WTC11 (cell line): Measurements from ENCODE around the gene COL4A6. TPM values are rescaled to one million over a fixed set of nuclear protein-coding genes. Genes with fewer than 3 reads are reported as not detected.

Experiments used
- ATAC-seq: fragments of 200-7000 bp; cut with Tn5 transposase; 2 replicates; pipeline ENCODE4 v1.10.0; 2021; ENCODE audit warnings: mild to moderate bottlenecking, moderate library complexity
- CTCF ChIA-PET: fragments of 300-600 bp; sonication (Branson Sonifier 250); formaldehyde crosslinking; loops from one replicate; lab custom pipeline; 2021; ENCODE audit warnings: antibody characterized with exemption; lab: Charles Lee
- POLR2A ChIA-PET: fragments of 350-600 bp; sonication (Branson Sonifier 250); formaldehyde crosslinking; loops from one replicate; lab custom pipeline; 2021; ENCODE audit warnings: antibody characterized with exemption; lab: Charles Lee
- DNase-seq: peaks from one replicate; pipeline ENCODE4 v3.0.0; 2021; ENCODE audit warnings: low spot score
- H3K27ac Mint-ChIP-seq: 2 replicates; pipeline ENCODE4 v1.8.0; 2021; ENCODE audit warnings: mixed read lengths
- H3K27me3 Mint-ChIP-seq: 2 replicates; pipeline ENCODE4 v1.8.0; 2021; ENCODE audit warnings: low read depth, mild to moderate bottlenecking, moderate library complexity, mixed read lengths
- H3K36me3 Mint-ChIP-seq: 2 replicates; pipeline ENCODE4 v1.8.0; 2021; ENCODE audit warnings: mixed read lengths
- H3K4me1 Mint-ChIP-seq: 2 replicates; pipeline ENCODE4 v1.8.0; 2022; ENCODE audit warnings: mixed read lengths
- H3K4me3 Mint-ChIP-seq: 2 replicates; pipeline ENCODE4 v1.8.0; 2021; ENCODE audit warnings: mild to moderate bottlenecking, moderate library complexity, mixed read lengths
- H3K9me3 Mint-ChIP-seq: 2 replicates; pipeline ENCODE4 v1.8.0; 2021; ENCODE audit warnings: mixed read lengths
- AFF4 ChIP-seq: sonication (generic); formaldehyde crosslinking; IDR thresholded peaks from 2 replicates; pipeline ENCODE4 v1.8.1; 2023; ENCODE audit warnings: mild to moderate bottlenecking, missing genetic modification reagents, borderline replicate concordance
- ATF1 ChIP-seq: sonication (generic); formaldehyde crosslinking; IDR thresholded peaks from 2 replicates; pipeline ENCODE4 v1.8.1; 2023; ENCODE audit warnings: mild to moderate bottlenecking, moderate library complexity, missing genetic modification reagents
- ATF6 ChIP-seq: sonication (generic); formaldehyde crosslinking; IDR thresholded peaks from 2 replicates; pipeline ENCODE4 v1.8.1; 2023; ENCODE audit warnings: mild to moderate bottlenecking, missing genetic modification reagents
- ETV6 ChIP-seq: sonication (generic); formaldehyde crosslinking; IDR thresholded peaks from 2 replicates; pipeline ENCODE4 v1.8.1; 2022; ENCODE audit warnings: mild to moderate bottlenecking, missing genetic modification reagents
- FOXP1 ChIP-seq: sonication (generic); formaldehyde crosslinking; IDR thresholded peaks from 2 replicates; pipeline ENCODE4 v1.8.0; 2022; ENCODE audit warnings: missing genetic modification reagents, mild to moderate bottlenecking, moderate library complexity, borderline replicate concordance
- GABPB1 ChIP-seq: sonication (generic); formaldehyde crosslinking; IDR thresholded peaks from 2 replicates; pipeline ENCODE4 v1.8.1; 2023; ENCODE audit warnings: mild to moderate bottlenecking, missing genetic modification reagents
- IRF2 ChIP-seq: sonication (generic); formaldehyde crosslinking; IDR thresholded peaks from 2 replicates; pipeline ENCODE4 v1.8.0; 2022; ENCODE audit warnings: low read depth, missing genetic modification reagents, borderline replicate concordance
- JAZF1 ChIP-seq: fragments of 250-450 bp; sonication (Bioruptor Pico); IDR thresholded peaks from 2 replicates; pipeline ENCODE4 v1.9.0; 2021; ENCODE audit warnings: moderate library complexity, mild to moderate bottlenecking, inconsistent platforms
- NFYB ChIP-seq: sonication (generic); formaldehyde crosslinking; conservative IDR thresholded peaks from 2 replicates; pipeline ENCODE4 v1.8.0; 2022; ENCODE audit warnings: low read depth, missing genetic modification reagents
- NR3C1 ChIP-seq: sonication (generic); formaldehyde crosslinking; conservative IDR thresholded peaks from 2 replicates; pipeline ENCODE4 v1.8.1; 2023; ENCODE audit warnings: low read depth, mild to moderate bottlenecking, missing genetic modification reagents
- PRDM15 ChIP-seq: sonication (generic); formaldehyde crosslinking; IDR thresholded peaks from 2 replicates; pipeline ENCODE4 v1.8.0; 2022; ENCODE audit warnings: missing genetic modification reagents
- PRRX2 ChIP-seq: fragments of 250-450 bp; sonication (Bioruptor Pico); IDR thresholded peaks from 2 replicates; pipeline ENCODE4 v1.8.0; 2021; ENCODE audit warnings: mild to moderate bottlenecking
- RELA ChIP-seq: sonication (generic); formaldehyde crosslinking; IDR thresholded peaks from 2 replicates; pipeline ENCODE4 v1.8.1; 2022; ENCODE audit warnings: missing genetic modification reagents, mild to moderate bottlenecking, borderline replicate concordance
- SOX15 ChIP-seq: fragments of 250-450 bp; sonication (Bioruptor Pico); IDR thresholded peaks from 2 replicates; pipeline ENCODE4 v1.9.0; 2021; ENCODE audit warnings: mild to moderate bottlenecking
- TEAD1 ChIP-seq: sonication (generic); formaldehyde crosslinking; IDR thresholded peaks from 2 replicates; pipeline ENCODE4 v1.8.0; 2022; ENCODE audit warnings: mild to moderate bottlenecking, missing genetic modification reagents
- ZBTB21 ChIP-seq: sonication (generic); formaldehyde crosslinking; IDR thresholded peaks from 2 replicates; pipeline ENCODE4 v1.8.1; 2023; ENCODE audit warnings: mild to moderate bottlenecking, missing genetic modification reagents, borderline replicate concordance
- ZBTB43 ChIP-seq: sonication (generic); formaldehyde crosslinking; IDR thresholded peaks from 2 replicates; pipeline ENCODE4 v1.8.1; 2023; ENCODE audit warnings: mild to moderate bottlenecking, missing genetic modification reagents
- ZMAT4 ChIP-seq: fragments of 250-450 bp; sonication (Bioruptor Pico); IDR thresholded peaks from 2 replicates; pipeline ENCODE4 v1.9.0; 2021; ENCODE audit warnings: mild to moderate bottlenecking
- ZNF232 ChIP-seq: sonication (generic); formaldehyde crosslinking; IDR thresholded peaks from 2 replicates; pipeline ENCODE4 v1.8.0; 2022; ENCODE audit warnings: mild to moderate bottlenecking, missing genetic modification reagents
- ZNF396 ChIP-seq: fragments of 250-450 bp; sonication (Bioruptor Pico); IDR thresholded peaks from 2 replicates; pipeline ENCODE4 v1.8.0; 2021; ENCODE audit warnings: mild to moderate bottlenecking, moderate library complexity, borderline replicate concordance
- total RNA-seq: library from RNA; stranded (reverse); gene quantifications from 3 replicates; pipeline ENCODE4 v1.2.3, GENCODE V29; 2021
- TF ChIP-seq, protein P1 (sequence below): sonication (generic); formaldehyde crosslinking; IDR thresholded peaks from 2 replicates; pipeline ENCODE4 v1.8.1; 2022; ENCODE audit warnings: mild to moderate bottlenecking, missing genetic modification reagents, moderate library complexity, borderline replicate concordance
- TF ChIP-seq, protein P2 (sequence below): sonication (generic); formaldehyde crosslinking; IDR thresholded peaks from 2 replicates; pipeline ENCODE4 v1.8.1; 2022; ENCODE audit warnings: low read depth, mild to moderate bottlenecking, moderate library complexity, missing genetic modification reagents, borderline replicate concordance

Gene COL4A6
- total RNA-seq, 1 experiment from 2014 or later = 15.2 TPM

GRCh38 chrX:108298165-108298602 is 140.0 kb downstream of the COL4A6 start:
- TF ChIP-seq GABPB1 (CRISPR knock-in tag) (0 out of 2 replicates have a peak, but pooled peaks have one; percentile 17), FOXP1 (no peak)
- DNase-seq = no peak

GRCh38 chrX:108297290-108297689 is 140.9 kb downstream of the COL4A6 start:
- ChIA-PET CTCF (no interaction called here), POLR2A (no interaction called here)
- peaks cover 5% of the 10 kb centered on the region for H3K9me3 Mint-ChIP-seq
- TF ChIP-seq ZBTB43 (no peak), SOX15 (CRISPR knock-in tag) (no peak), RELA (CRISPR knock-in tag) (no peak), PRDM15 (CRISPR knock-in tag) (no peak), ZNF396 (CRISPR knock-in tag) (no peak), IRF2 (CRISPR knock-in tag) (no peak), NFYB (CRISPR knock-in tag) (no peak), PRRX2 (CRISPR knock-in tag) (no peak), AFF4 (no peak), ATF6 (CRISPR knock-in tag) (no peak), ZNF232 (CRISPR knock-in tag) (no peak), ETV6 (CRISPR knock-in tag) (no peak), NR3C1 (CRISPR knock-in tag) (no peak), ZBTB21 (no peak), ATF1 (CRISPR knock-in tag) (no peak), ZMAT4 (CRISPR knock-in tag) (no peak), TEAD1 (no peak), JAZF1 (CRISPR knock-in tag) (no peak)
- TF ChIP-seq, protein P1, sequence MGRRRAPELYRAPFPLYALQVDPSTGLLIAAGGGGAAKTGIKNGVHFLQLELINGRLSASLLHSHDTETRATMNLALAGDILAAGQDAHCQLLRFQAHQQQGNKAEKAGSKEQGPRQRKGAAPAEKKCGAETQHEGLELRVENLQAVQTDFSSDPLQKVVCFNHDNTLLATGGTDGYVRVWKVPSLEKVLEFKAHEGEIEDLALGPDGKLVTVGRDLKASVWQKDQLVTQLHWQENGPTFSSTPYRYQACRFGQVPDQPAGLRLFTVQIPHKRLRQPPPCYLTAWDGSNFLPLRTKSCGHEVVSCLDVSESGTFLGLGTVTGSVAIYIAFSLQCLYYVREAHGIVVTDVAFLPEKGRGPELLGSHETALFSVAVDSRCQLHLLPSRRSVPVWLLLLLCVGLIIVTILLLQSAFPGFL (CRISPR knock-in tag) = no peak
- TF ChIP-seq, protein P2, sequence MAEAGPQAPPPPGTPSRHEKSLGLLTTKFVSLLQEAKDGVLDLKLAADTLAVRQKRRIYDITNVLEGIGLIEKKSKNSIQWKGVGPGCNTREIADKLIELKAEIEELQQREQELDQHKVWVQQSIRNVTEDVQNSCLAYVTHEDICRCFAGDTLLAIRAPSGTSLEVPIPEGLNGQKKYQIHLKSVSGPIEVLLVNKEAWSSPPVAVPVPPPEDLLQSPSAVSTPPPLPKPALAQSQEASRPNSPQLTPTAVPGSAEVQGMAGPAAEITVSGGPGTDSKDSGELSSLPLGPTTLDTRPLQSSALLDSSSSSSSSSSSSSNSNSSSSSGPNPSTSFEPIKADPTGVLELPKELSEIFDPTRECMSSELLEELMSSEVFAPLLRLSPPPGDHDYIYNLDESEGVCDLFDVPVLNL = no peak
- peaks cover 19% of the 10 kb centered on the region for H3K4me1 Mint-ChIP-seq
- peaks cover 5% of the 10 kb centered on the region for H3K36me3 Mint-ChIP-seq
- H3K4me3 Mint-ChIP-seq = no peak overlapping the region
- no peak for DNase-seq
- no peak overlapping the region for H3K27ac Mint-ChIP-seq
- no peak for ATAC-seq
- H3K27me3 Mint-ChIP-seq = no peaks in the 10 kb centered on the region

More at GRCh38 chrX:108298165-108298602, 140.0 kb downstream of the COL4A6 start:
- H3K36me3 Mint-ChIP-seq = no peaks in the 10 kb centered on the region
- H3K4me3 Mint-ChIP-seq = no peak overlapping the region
- ChIA-PET CTCF (no interaction called here), POLR2A (no interaction called here)
- H3K9me3 Mint-ChIP-seq = no peaks in the 10 kb centered on the region
- no peak overlapping the region for H3K27ac Mint-ChIP-seq
- no peak for ATAC-seq
- no peaks in the 10 kb centered on the region for H3K27me3 Mint-ChIP-seq
- peaks cover 19% of the 10 kb centered on the region for H3K4me1 Mint-ChIP-seq
